ENCODE measurements around the gene CDKL5.

DNA sequence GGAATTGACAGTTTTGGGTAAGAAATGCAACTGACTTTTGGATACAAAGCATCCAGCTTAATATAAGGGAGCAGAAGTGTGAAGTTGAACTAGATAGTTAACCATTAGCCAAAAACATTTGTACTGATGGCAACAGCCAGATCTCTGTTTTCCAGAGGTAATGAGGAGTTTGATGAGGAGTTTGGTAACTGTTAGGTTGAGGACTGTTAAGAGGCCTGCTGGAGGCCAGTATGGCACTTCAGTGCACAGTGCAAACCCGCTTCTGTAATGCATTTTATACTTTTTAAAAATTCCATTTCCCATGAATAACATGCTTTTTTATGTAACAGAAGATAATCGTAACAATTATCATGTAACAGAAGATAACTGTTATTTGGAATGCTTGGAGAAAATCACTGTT is 30.0 kb downstream of the CDKL5 start:
- TF ChIP-seq, protein P1, sequence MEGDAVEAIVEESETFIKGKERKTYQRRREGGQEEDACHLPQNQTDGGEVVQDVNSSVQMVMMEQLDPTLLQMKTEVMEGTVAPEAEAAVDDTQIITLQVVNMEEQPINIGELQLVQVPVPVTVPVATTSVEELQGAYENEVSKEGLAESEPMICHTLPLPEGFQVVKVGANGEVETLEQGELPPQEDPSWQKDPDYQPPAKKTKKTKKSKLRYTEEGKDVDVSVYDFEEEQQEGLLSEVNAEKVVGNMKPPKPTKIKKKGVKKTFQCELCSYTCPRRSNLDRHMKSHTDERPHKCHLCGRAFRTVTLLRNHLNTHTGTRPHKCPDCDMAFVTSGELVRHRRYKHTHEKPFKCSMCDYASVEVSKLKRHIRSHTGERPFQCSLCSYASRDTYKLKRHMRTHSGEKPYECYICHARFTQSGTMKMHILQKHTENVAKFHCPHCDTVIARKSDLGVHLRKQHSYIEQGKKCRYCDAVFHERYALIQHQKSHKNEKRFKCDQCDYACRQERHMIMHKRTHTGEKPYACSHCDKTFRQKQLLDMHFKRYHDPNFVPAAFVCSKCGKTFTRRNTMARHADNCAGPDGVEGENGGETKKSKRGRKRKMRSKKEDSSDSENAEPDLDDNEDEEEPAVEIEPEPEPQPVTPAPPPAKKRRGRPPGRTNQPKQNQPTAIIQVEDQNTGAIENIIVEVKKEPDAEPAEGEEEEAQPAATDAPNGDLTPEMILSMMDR (IDR thresholded peaks at IDR 0.05; ENCODE audit: insufficient read depth, low read length): no peak
- TF ChIP-seq POLR2AphosphoS5 (IDR thresholded peaks at IDR 0.05; ENCODE audit: low read depth) (no peak), SPI1 (IDR thresholded peaks at IDR 0.05; ENCODE audit: borderline replicate concordance, low read depth) (no peak), GABPA (IDR thresholded peaks at IDR 0.05; ENCODE audit: low read depth) (no peak)
- TF ChIP-seq, protein P2, sequence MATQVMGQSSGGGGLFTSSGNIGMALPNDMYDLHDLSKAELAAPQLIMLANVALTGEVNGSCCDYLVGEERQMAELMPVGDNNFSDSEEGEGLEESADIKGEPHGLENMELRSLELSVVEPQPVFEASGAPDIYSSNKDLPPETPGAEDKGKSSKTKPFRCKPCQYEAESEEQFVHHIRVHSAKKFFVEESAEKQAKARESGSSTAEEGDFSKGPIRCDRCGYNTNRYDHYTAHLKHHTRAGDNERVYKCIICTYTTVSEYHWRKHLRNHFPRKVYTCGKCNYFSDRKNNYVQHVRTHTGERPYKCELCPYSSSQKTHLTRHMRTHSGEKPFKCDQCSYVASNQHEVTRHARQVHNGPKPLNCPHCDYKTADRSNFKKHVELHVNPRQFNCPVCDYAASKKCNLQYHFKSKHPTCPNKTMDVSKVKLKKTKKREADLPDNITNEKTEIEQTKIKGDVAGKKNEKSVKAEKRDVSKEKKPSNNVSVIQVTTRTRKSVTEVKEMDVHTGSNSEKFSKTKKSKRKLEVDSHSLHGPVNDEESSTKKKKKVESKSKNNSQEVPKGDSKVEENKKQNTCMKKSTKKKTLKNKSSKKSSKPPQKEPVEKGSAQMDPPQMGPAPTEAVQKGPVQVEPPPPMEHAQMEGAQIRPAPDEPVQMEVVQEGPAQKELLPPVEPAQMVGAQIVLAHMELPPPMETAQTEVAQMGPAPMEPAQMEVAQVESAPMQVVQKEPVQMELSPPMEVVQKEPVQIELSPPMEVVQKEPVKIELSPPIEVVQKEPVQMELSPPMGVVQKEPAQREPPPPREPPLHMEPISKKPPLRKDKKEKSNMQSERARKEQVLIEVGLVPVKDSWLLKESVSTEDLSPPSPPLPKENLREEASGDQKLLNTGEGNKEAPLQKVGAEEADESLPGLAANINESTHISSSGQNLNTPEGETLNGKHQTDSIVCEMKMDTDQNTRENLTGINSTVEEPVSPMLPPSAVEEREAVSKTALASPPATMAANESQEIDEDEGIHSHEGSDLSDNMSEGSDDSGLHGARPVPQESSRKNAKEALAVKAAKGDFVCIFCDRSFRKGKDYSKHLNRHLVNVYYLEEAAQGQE (IDR thresholded peaks at IDR 0.05; ENCODE audit: insufficient replicate concordance, low read depth): no peak
